Right lung (tissue), 5 donors: ENCODE data around the gene PRKAB1. TPM values are rescaled to one million over a fixed set of nuclear protein-coding genes. Genes with fewer than 3 reads are reported as not detected.
"Not testable (repeated sequence)": the region's sequence is repeated elsewhere in the genome, so short reads cannot be mapped to it uniquely, and the experiment has no call there.

Source experiments
- DNase-seq, 2 donors: peaks; one replicate each; pipeline ENCODE4 v3.0.0-alpha.2; 2013
- polyA plus RNA-seq, 5 donors: library from polyadenylated mRNA; unstranded; fragments of 120-200 nt; gene quantifications; one replicate each; pipeline versions ENCODE4 v1.2.1 to v1.2.3, GENCODE V29; 2013; ENCODE audit warnings: inconsistent platforms in 1 of 5, low replicate concordance in 1 of 5; ENCODE audit not compliant: insufficient read length in 5 of 5, insufficient read depth in 1 of 5

Gene PRKAB1
- polyA plus RNA-seq, 5 donors, result 61.8 to 89.8 (median 67.8) TPM

DNA sequence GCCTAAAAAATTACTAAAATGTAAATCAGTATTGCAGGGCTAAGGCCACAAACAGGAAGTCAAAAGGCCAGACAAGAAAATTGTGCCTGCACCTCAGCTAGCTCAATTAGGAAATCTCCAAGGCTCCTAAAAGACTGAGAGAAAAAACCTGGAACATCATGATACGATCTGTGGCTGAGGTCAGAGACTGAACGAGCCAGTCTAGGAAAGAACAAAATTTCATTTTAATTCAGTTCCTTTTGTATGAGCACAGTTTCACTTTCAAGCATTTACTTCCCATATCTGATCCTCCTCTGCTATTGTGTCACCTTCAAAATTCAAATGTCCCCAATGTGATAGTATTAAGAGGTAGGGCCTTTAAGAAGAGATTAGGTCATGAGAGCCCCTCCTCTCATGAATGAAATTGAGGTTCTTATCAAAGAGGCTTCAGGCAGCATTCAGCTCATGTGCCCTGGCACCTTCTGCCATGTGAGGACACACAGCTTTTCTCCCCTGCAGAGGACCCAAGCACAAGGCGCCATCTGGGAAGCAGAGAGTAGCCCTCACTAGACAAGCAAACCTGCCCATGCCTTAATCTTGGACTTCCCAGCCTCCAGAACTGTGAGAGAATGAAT, 14.8 kb downstream of the PRKAB1 start:
- DNase-seq, result no peak

DNA sequence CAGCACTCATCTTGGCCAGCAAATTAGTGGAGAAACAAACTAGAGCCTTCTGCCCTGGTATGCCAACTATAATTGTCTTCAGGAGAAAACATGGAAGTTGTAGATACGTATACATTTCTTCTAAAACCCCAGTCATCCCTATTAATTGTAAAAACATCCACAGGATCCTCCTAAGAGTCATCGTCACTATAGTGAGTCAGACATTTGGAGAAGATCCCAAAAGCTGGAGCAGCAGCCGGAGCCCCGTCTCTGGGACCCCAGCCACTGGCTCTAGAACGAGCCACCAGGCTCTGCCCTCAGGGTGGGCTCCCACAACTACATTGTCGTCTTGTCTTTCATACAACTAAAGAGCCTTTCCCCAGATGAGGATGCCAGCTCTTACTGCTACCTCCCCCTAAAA, 15.5 kb downstream of the PRKAB1 start:
- DNase-seq, result no peak

DNA sequence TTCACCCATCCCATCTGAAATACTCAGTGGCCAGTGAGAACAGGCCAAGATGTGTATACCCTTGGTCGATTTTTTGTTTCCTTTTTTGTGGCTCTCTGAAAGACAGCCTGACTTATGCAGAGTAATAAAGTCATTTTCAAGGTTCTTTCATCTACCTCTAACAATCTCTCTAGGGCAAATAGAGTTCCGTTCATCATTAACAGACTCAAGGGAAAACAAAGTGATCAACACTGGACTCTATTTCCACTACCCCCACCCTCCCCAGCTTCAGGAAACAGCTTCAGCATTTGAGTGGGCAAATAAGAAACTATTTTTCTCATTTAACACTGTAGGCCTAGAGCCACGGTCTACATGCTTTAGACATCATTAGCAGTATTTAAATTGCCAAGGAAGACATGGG, 15.9 kb downstream of the PRKAB1 start:
- DNase-seq, result no peak

DNA sequence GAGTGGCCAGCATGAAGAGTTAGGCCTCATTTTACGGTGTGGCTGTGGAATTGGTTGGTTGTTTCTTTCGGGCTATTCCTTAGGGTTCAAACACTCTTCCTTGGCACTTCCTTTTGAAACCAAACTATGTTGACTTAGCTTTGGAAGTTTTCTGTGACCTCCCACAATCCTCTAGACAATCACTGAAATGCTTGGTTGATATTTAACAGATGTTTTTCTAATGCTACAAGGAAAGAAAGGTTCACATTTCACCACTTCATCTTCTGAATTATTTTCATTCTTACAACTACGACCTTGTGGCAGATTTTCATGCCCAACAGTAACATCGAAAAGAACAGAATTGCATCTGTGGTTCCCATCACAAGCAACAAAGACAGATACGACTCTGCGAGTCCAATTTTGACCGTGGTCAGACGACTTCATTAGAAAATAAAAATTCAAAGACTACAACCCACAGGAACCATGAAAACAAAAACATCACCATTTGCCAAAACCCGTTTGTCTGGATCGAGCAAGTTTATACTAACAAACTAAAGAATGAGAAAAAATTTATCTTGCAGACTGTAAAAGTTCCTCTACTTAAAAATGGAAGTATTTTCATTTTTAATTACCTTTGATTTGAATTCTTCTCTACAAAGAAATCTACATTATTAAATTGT, 16.9 kb downstream of the PRKAB1 start:
- DNase-seq, result no peak

DNA sequence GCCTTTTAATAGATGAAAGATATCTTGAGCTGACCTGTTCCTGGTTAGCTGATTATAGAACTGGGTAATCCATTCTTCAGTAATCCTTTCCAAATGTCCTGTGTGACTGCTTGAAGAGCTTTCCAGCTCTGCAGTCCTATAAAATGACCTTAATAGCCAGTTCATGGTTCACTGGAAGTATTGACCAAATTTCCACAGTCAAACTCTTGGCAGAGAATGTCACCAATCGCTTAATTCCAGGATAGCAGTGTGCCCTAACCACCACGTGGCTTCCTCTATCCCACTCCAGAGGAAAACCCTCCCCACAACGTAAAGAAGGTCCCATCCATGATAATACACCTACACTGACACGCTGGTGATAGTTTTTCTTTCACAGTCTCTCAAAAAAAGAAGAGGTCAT, 17.4 kb downstream of the PRKAB1 start:
- no peak for DNase-seq

DNA sequence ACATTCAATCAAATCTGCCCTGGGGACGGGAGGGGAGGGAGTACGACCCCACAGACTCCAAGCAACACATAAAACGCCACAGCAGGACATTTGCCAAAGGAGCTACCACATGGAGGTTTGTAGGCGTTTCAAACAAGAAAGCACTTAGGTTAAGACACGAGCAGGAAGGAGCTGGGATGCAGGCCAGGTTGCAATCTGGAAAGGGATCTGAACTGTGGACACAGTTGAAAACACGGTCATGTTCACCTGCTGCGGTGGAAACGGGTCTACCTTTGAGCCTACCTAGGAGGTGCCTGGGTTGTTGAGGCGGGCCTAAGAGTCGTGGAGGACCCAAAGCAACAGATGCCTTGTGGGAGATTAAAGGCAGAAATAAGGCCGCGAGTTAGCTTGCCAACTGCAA, 18.4 kb downstream of the PRKAB1 start:
- no peak for DNase-seq

DNA sequence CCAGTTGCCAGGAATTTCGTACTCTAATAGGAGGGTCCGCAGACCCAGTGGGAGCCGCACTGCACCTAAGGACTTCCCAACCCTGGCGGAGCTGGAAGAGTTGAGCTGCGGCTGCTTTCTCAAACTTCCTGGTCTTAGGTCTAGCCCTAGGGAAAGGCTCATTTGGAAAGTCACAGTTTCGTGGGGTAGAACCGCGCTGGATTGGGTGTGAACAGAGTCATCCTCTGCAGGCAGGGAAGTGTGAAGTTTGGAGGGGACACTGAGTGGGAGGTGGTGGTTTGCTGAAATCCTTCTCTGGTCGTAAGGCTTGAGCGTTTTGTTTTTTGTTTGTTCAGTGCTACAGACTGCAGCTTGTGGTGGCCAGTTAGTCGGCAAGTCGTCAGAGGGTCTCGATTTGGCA, 18.8 kb downstream of the PRKAB1 start:
- no peak for DNase-seq

DNA sequence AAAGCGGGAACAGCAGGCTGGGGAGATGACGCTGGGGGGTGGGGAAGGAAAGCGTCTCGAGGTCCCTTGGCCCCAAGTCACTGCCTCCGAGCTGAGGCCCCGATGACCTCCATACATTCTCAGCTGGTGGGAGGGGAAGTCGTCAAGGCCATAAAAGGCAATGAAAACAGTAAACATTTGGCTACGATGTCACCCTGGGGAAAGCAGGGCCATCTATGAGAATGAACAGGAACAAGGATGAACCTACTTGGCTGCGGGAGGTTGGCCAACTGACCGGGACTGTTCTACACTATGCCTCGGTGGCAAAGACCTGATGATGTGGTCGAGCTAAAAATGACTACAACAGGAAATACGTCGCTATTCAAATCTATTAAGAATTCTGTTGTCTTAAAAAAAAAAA, 19.5 kb downstream of the PRKAB1 start:
- no peak for DNase-seq

DNA sequence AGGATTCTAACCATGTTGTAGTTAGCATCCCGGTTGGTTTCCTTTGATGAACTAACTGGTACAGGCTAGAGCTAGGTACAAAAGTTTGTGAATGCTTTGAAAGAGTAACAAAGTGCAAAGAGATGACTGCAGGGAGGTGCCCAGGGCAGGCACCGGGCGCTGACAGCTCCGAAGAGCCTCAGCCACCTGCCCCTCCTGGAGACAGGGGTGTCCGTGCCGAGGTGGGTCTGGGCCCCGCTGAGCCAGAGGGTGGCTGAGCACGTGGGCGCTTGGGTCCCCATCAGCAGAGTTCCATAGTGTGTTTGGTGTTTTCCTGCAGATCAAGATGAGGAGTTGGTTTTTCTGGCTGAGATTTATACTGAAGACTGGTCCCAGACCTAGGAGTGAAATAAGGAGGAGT, 19.9 kb downstream of the PRKAB1 start:
- DNase-seq, result no peak

DNA sequence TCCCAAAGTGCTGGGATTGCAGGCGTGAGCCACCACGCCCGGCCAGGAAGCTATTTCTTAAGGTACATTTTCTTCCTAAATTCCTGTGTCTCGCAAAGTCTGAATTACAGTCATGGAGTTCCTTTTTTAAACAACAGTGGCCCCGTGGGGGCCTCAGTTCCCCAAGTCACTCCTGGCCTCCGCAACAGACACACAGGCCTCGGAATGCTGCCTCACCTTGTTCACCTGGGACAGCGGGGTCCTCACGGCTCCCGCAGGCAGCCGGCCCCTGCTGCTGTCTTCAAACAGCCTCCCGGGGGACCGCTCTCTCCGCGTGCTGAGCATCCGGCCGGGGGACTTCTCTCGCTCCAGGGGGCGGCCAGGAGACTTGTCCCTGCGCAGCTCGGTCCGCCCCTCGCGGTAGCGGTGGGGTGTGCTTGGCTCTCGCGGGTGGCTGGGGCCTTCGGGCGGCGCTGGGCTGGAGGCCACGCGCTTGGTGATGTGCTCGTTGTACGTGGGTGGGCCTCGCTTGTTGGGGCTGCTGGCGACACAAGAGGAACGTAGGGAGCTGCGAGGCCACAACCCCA, 22.1 kb downstream of the PRKAB1 start:
- no peak for DNase-seq

DNA sequence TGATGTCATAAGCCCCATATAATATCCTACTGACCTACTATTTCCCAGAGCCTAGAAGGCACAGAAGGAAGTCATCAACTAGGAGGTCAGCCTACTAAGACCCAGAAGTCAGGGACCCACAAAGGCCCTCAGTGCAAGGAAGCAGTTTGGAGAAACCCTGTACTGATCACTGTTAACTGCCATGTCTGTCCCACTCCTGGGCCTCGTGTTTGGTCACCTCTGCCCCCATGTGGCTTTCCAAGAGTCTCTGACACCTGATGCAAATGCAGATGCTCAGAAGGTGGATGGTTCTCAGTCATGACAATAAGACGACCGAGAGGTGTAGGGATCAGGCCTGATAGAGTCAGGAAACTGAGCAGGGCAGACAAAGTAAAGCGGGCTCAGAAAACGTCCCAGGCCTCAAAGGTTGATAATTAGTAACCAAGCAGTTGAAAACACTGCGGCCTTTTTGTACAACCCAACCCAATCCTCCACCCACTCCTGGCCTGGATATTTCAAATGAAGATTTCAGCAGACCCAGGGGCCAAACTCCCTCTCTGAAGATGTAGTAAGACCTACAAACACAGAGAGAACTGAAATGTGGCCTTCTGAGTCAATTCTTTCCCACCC, 23.4 kb downstream of the PRKAB1 start:
- no peak for DNase-seq

DNA sequence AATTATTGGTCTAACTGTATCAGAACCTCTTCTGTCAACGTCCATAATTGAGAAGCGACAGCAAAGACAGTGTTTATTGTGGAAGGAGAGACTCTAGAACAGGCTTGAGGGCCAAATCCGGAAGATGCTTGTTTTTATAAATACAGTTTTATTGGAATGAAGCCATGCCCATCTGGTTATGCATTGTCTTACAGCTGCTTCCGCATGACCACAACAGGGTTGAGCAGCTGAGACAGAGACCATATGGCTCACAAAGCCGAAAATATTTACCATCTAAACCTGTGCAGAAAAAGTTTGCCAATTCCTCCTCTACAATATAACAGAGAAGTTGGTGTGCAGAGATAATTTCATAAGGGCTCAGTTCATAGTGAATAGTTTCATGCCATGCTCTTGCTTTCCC, 24.5 kb downstream of the PRKAB1 start:
- DNase-seq, result no peak

DNA sequence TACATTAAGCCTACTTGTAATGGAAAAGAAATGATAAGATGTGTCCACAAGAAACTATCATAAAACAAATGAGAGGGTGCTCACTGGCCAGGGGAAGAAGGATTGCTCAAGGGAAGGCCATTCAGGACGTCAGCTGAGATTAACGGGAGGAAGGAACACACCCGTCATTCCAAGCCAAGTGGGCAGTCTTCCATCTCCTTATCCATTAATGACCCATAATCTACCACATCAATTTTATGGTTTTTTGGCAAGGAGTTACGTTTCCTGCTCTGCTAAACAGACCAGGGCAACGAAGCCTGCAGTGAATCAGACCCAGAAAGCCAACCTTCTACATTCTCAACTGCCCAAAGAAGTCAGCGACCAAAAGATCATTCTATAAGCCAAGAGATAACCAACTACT, 25.1 kb downstream of the PRKAB1 start:
- DNase-seq, result peak; percentile 71 to 78

DNA sequence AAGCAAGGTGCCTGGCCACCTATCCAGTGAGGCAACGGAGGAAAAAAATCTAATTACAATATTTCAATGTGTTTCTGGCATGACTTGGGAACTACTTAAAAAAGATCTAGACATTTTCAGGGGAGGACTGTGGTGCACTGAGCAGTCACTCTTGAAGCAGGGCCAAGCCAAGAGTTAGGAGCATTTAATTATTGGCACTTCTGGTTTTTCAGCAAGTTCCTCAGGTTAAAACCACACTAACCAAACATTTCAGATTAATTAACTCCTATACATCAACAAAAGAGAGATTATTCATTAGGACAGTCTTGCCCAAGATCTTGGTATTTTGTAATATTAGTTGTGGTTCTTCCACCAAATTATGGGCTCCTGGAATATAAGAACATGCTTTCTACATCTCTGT, 25.6 kb downstream of the PRKAB1 start:
- DNase-seq, result no peak

DNA sequence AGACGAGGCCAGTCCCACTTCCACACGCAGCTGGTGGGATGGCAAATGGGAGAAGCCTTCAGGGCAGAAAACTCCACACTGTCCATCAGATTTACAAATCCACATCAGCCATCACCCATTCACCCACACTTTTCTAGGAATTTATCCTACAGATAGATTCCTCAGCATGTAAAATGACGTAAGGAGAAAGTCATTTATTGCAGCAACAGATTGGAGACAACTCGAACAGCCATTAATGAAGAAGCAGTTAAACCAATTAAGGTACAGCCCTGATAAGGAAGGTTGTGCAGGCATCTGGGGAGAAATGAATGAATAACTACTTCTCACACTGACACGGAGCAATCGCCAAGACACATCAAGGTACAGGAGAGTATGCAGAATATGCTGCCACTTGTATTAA, 26.2 kb downstream of the PRKAB1 start:
- no peak for DNase-seq

DNA sequence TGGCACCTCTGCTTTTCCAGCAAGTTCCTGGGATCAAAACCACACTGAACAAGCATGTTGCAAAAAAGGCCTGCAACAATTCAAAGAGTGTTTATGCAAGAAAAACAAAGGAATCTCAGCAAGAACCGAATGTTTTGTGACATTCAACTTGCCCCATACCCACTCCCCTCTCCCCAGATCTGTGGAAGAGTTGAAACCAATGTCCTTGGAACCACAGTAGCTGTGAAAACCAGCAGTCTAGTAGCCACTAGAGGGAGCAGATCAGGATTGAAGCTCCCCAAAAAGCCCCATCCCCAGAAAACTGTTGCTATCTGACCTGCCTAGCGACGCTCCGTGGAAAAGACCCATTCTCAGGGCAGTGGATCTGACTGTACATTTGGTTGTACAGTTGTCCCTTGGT, 27.1 kb downstream of the PRKAB1 start:
- DNase-seq, result no peak

DNA sequence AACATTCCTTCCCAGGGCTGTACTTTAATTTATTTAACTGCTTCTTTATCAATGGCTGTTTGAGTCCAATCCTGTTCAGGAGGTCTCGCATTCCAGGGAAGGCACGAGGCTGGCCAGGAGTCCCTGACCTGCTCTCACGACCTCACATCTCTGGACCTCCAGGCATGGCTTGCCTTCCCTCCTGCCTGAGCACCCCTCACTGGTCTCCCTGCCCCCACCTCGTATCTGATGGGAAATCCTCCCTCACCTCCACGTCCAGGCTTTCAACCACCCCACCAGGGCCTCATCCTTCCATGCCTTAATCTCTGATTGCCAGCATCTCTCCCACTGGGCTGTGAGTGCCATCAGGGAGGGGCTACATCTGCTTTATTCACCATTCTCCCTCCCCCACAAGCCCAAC, 29.0 kb downstream of the PRKAB1 start:
- no peak for DNase-seq

DNA sequence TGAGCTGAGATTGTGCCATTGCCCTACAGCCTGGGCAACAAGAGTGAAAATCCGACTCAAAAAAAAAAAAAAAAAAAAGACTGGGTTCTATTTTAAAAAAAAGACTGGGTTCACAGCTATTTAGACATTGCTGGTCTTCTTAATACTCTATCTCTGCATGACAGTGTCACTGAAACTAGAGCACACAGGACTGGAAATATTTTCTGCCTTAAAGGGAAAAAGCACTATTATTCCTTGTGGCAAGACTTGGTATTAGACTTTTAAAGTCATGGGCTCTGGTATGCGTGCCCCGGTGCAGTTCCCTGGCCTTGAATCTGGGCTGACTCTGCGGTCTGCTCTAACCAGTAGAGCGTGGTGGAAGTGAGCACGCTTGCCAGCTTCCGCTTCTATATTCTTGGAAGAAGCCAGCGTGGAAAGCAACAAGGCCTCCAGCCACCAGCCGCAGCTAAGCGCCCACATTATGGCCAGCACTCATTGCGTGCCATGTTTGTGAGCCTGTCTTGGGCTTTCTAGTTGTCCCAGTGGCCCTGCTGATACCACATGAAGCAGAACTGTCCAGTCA, 31.3 kb downstream of the PRKAB1 start:
- no peak for DNase-seq

DNA sequence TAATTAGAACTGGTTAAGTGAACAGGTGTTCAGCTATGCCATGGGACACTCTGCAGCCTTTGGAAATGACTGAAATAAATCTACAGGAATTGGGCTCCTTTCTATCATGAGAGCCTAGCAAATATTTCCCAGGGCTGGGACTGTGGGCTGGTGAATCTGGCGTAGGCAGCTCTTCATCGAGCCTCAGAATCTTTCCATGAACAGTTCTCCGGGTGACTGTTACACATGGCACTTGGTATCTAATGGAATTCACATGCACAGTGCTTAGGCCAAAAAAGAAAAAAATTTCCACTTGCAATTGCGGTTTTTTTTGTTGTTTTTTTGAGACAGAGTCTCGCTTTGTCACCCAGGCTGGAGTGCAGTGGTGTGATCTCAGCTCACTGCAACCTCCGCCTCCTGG, 32.1 kb downstream of the PRKAB1 start:
- no peak for DNase-seq

DNA sequence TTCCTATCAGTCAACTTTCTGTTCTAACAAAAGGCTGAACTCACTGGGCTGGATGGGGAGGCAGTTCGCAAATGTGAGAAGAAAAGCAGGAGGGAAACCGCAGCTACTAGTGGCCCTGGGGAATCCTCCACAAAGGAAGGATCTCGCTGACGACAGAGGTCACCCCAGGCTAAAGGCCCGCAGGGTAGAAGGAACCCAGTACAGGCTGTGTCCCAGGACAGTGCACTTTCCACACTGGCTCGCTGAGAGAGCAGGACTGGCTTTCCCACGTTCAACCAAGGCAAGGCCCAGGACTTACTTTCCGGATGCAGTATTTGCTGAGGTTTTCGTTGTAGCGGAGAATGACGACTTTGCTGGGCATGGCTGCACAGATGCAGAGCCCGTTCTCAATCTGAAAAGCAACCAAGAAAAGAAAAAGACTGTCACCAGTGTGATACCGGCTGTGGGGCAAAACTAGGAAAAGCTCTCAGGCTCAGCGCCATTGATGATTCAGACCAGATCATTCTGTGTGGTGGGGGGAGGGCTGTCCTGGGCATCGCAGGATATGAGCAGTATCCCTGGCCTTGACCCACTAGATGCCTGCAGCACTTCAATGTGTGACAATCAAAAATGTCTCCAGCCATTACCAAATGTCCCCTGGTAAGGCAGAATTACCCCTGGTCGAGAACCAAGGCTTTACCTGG, 36.3 kb downstream of the PRKAB1 start:
- no peak for DNase-seq

DNA sequence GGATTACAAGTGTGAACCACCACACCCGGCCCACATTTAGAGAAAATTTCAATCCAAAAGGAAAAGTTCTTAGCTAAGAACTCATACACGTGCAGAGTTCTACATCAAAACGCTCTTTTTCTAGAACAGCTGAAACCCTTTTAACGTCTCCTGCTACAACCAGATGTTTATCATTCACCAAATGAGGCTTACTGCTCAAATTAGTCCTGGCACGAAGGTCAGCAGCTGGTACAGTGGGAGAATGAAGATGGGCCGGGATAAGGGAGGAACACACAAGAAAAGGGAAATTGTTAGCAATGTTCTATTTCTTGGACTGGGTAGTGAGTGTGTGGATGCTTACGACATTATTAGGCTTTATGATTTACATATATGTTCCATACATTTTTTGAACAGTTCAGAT, 37.2 kb downstream of the PRKAB1 start:
- DNase-seq, result no peak

DNA sequence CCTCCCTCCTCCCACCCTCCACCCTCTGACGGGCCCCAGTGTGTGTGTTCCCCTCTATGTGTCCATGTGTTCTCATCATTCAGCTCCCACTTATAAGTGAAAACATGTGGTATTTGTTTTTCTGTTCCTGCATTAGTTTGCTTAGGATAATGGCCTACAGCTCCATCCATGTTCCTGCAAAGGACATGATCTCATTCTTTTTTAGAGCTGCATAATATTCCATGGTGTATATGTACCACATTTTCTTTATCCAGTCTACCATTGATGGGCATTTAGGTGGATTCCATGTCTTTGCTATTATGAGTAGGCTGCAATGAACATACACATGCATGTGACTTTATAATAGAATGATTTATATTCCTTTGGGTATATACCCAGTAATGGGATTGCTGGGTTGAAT, 38.5 kb downstream of the PRKAB1 start:
- DNase-seq, result not testable (repeated sequence)
